Measurements from ENCODE around the gene ZXDC.

The ZXDC gene

GRCh38 chr3:126413693-126414080 is 62.0 kb downstream of the ZXDC start:
- no peak for DNase-seq

- DNase-seq = no peak
These were observed 62.6 kb downstream of the ZXDC start for GRCh38 chr3:126412841-126413692.

- no peak for DNase-seq
These were observed 67.6 kb downstream of the ZXDC start for GRCh38 chr3:126408099-126408498.

GRCh38 chr3:126407412-126408044 is 68.2 kb downstream of the ZXDC start:
- no peak for DNase-seq

- DNase-seq = no peak
These were observed 69.0 kb downstream of the ZXDC start for GRCh38 chr3:126406389-126407296.

GRCh38 chr3:126402666-126403302 is 72.9 kb downstream of the ZXDC start:
- DNase-seq = no peak

- DNase-seq = no peak
These were observed 73.5 kb downstream of the ZXDC start for GRCh38 chr3:126402178-126402577.

- DNase-seq = no peak
These were observed 74.0 kb downstream of the ZXDC start for GRCh38 chr3:126401611-126402160.

GRCh38 chr3:126399756-126400155 is 75.9 kb downstream of the ZXDC start:
- no peak for DNase-seq

- no peak for DNase-seq
These were observed 76.3 kb downstream of the ZXDC start for GRCh38 chr3:126399351-126399735.

GRCh38 chr3:126398423-126399350 is 77.0 kb downstream of the ZXDC start:
- DNase-seq = no peak

GRCh38 chr3:126397610-126398422 is 77.9 kb downstream of the ZXDC start:
- no peak for DNase-seq

GRCh38 chr3:126396536-126396935 is 79.2 kb downstream of the ZXDC start:
- DNase-seq = no peak

GRCh38 chr3:126395846-126396513 is 79.7 kb downstream of the ZXDC start:
- DNase-seq = no peak

GRCh38 chr3:126394977-126395321 is 80.7 kb downstream of the ZXDC start:
- DNase-seq = no peak

- DNase-seq = no peak
These were observed 81.3 kb downstream of the ZXDC start, which contains the start of gene CFAP100 for GRCh38 chr3:126394179-126394976. Gene CFAP100, plus strand, starts transcription at chr3:126394909. Its CDS starts 1,092 bp downstream, at chr3:126396001.

GRCh38 chr3:126393563-126393962 is 82.1 kb downstream of the ZXDC start:
- DNase-seq = no peak

- DNase-seq = no peak
These were observed 83.4 kb downstream of the ZXDC start for GRCh38 chr3:126392246-126392645.

- DNase-seq = no peak
These were observed 84.1 kb downstream of the ZXDC start for GRCh38 chr3:126391631-126392030.

Measured in CD4-positive, alpha-beta T cell treated with Interleukin-15 for 1 hour (primary cell).